IMR-90 (cell line): Measurements from ENCODE around the gene EML3. TPM values are rescaled to one million over a fixed set of nuclear protein-coding genes. Genes with fewer than 3 reads are reported as not detected.

Experiments used
- ATAC-seq: fragments of 200-7000 bp; cut with Tn5 transposase; 2 replicates; pipeline ENCODE4 v1.9.1; 2020; ENCODE audit warnings: low read depth, mild to moderate bottlenecking, moderate library complexity
- BruUV-seq: library from RNA; stranded (reverse); fragments of 400-500 nt; replicated peaks from 2 replicates; lab custom pipeline; 2021; lab: Mats Ljungman, UMichigan
- CTCF ChIA-PET: fragments of 300-600 bp; formaldehyde crosslinking; extraction: SDS; loops from one replicate; lab custom pipeline; 2021; ENCODE audit warnings: antibody characterized with exemption; lab: Yijun Ruan, JAX
- POLR2A ChIA-PET: fragments of 300-600 bp; sonication (Branson Sonifier 250); formaldehyde crosslinking; loops from one replicate; lab custom pipeline; 2022; ENCODE audit warnings: antibody characterized with exemption; ENCODE audit not compliant: unreplicated experiment; lab: Charles Lee
- DNase-seq: peaks from one replicate; pipeline ENCODE4 v3.0.0; 2013
- H2AFZ ChIP-seq: replicated peaks from 2 replicates; pipeline ENCODE3; 2013; ENCODE audit warnings: low read length, mild to moderate bottlenecking; ENCODE audit not compliant: poor library complexity
- H2AK5ac ChIP-seq: 2 replicates; pipeline ENCODE4 v1.6.1; 2013; ENCODE audit warnings: low read depth, low read length, inconsistent platforms
- H2AK9ac ChIP-seq: replicated peaks from 2 replicates; pipeline ENCODE3; 2013; ENCODE audit warnings: mild to moderate bottlenecking, low read depth, low read length, moderate library complexity; ENCODE audit not compliant: poor library complexity
- H2BK120ac ChIP-seq: 2 replicates; pipeline ENCODE4 v1.6.1; 2013; ENCODE audit warnings: low read depth, low read length, inconsistent platforms
- H2BK15ac ChIP-seq: 3 replicates; pipeline ENCODE4 v1.6.1; 2013; ENCODE audit warnings: low read depth, low read length, inconsistent platforms
- H2BK20ac ChIP-seq: 2 replicates; pipeline ENCODE4 v1.6.1; 2013; ENCODE audit warnings: low read depth, mild to moderate bottlenecking, inconsistent platforms, low read length, moderate library complexity
- H2BK5ac ChIP-seq: 2 replicates; pipeline ENCODE4 v1.6.1; 2013; ENCODE audit warnings: mild to moderate bottlenecking, low read depth, low read length, inconsistent platforms; ENCODE audit not compliant: poor library complexity, severe bottlenecking
- H3K14ac ChIP-seq: replicated peaks from 2 replicates; pipeline ENCODE4 v1.6.1; 2013; ENCODE audit warnings: low read depth, low read length, inconsistent platforms
- H3K18ac ChIP-seq: 2 replicates; pipeline ENCODE4 v1.6.1; 2013; ENCODE audit warnings: low read depth, low read length, control low read depth
- H3K23ac ChIP-seq: 2 replicates; pipeline ENCODE4 v1.6.1; 2013; ENCODE audit warnings: low read depth, low read length, inconsistent platforms
- H3K27ac ChIP-seq: 2 replicates; pipeline ENCODE4 v1.5.1; 2013; ENCODE audit warnings: mild to moderate bottlenecking, control low read depth, low read length; ENCODE audit not compliant: insufficient read depth
- H3K27me3 ChIP-seq: 2 replicates; pipeline ENCODE4 v1.6.1; 2013; ENCODE audit warnings: low read length; ENCODE audit not compliant: control insufficient read depth, insufficient read depth
- H3K36me3 ChIP-seq: 2 replicates; pipeline ENCODE4 v1.6.1; 2013; ENCODE audit warnings: low read length, mixed read lengths; ENCODE audit not compliant: control insufficient read depth, insufficient read depth
- H3K4ac ChIP-seq: 2 replicates; pipeline ENCODE4 v1.6.1; 2013; ENCODE audit warnings: low read depth, low read length, inconsistent platforms
- H3K4me1 ChIP-seq: 2 replicates; pipeline ENCODE4 v1.6.1; 2013; ENCODE audit warnings: low read length, mixed read lengths; ENCODE audit not compliant: control insufficient read depth, insufficient read depth
- H3K4me2 ChIP-seq: 2 replicates; pipeline ENCODE4 v1.6.1; 2013; ENCODE audit warnings: low read depth, mild to moderate bottlenecking, control low read depth, low read length, moderate library complexity
- H3K4me3 ChIP-seq: 2 replicates; pipeline ENCODE4 v1.5.1; 2013; ENCODE audit warnings: low read depth, mild to moderate bottlenecking, control low read depth, low read length, moderate library complexity; ENCODE audit not compliant: insufficient read depth
- H3K56ac ChIP-seq: 2 replicates; pipeline ENCODE4 v1.6.1; 2013; ENCODE audit warnings: low read length, inconsistent platforms; ENCODE audit not compliant: insufficient read depth; ENCODE audit errors: extremely low read depth
- H3K79me1 ChIP-seq, 2 experiments: 2 replicates each; pipeline ENCODE4 v1.6.1; 2013; ENCODE audit warnings: low read length in 2 of 2, inconsistent platforms in 1 of 2, low read depth in 1 of 2
- H3K9ac ChIP-seq: 2 replicates; pipeline ENCODE4 v1.6.1; 2013; ENCODE audit warnings: low read depth, low read length, control low read depth
- H3K9me1 ChIP-seq: 2 replicates; pipeline ENCODE4 v1.6.1; 2013; ENCODE audit warnings: low read length, inconsistent platforms; ENCODE audit not compliant: insufficient read depth
- H3K9me3 ChIP-seq: 2 replicates; pipeline ENCODE4 v1.6.1; 2013; ENCODE audit warnings: low read length; ENCODE audit not compliant: control insufficient read depth, insufficient read depth
- H4K20me1 ChIP-seq: 2 replicates; pipeline ENCODE4 v1.6.1; 2013; ENCODE audit warnings: low read length, inconsistent platforms; ENCODE audit not compliant: insufficient read depth
- H4K5ac ChIP-seq: 2 replicates; pipeline ENCODE4 v1.6.1; 2013; ENCODE audit warnings: mild to moderate bottlenecking, low read depth, low read length, control low read depth
- H4K8ac ChIP-seq, 2 experiments: 2 replicates each; pipeline ENCODE4 v1.6.1; 2013; ENCODE audit warnings: low read depth in 2 of 2, low read length in 2 of 2, control low read depth in 1 of 2, inconsistent platforms in 1 of 2
- H4K91ac ChIP-seq: 2 replicates; pipeline ENCODE4 v1.6.1; 2013; ENCODE audit warnings: low read depth, low read length, inconsistent platforms; ENCODE audit not compliant: insufficient read depth
- POLR2A ChIP-seq: IDR thresholded peaks from 2 replicates; pipeline ENCODE4 v1.6.1; 2012; ENCODE audit warnings: mild to moderate bottlenecking, low read depth, low read length
- WGBS, 2 experiments: methylation state at CpG; one replicate each; pipeline versions ENCODE4 v1.1.5 to v1.1.7; 2013; ENCODE audit warnings: missing lambda C conversion rate in 2 of 2; ENCODE audit not compliant: insufficient read length in 1 of 2; ENCODE audit errors: extremely low coverage in 2 of 2; 5-methylcytosine and 5-hydroxymethylcytosine counted together
- dilution Hi-C: fragments of 300-500 bp; cut with HindIII; formaldehyde crosslinking; loops from one replicate; pipeline ENCODE4 v1.14.3; 2018; ENCODE audit warnings: low sequenced_read_pairs; ENCODE audit not compliant: unreplicated experiment
- in situ Hi-C: fragments of 300-500 bp; cut with MboI; formaldehyde crosslinking; loops from 3 replicates; pipeline ENCODE4 v1.14.3; 2019; ENCODE audit warnings: low sequenced_read_pairs, inconsistent platforms, mixed read lengths
- intact Hi-C: fragments of 100-400 bp; cut with micrococcal nuclease; formaldehyde crosslinking; loops from 2 replicates; pipeline ENCODE4 v1.10.0; 2022
- polyA plus RNA-seq, 3 experiments: library from polyadenylated mRNA; depleted of rRNA; stranded (reverse); fragments of >200 nt; gene quantifications; 2 replicates each; pipeline ENCODE4 v1.2.3, GENCODE V29; 2012; ENCODE audit warnings: low replicate concordance in 1 of 3
- total RNA-seq: library from RNA; depleted of rRNA; stranded (reverse); fragments of >200 nt; gene quantifications from 2 replicates; pipeline ENCODE4 v1.2.3, GENCODE V29; 2012

EML3 gene
- total and polyA plus RNA-seq, 2 of the 4 experiments (the other 2 are of a cell fraction): 5.0 to 24.7 TPM

- no peak overlapping the region for H2AK5ac ChIP-seq
- H3K4me1 ChIP-seq: no peaks in the 10 kb centered on the region
- H3K56ac ChIP-seq: no peak overlapping the region
- H3K14ac ChIP-seq: no peak overlapping the region
- POLR2A ChIA-PET: no interaction called here
- dilution Hi-C loops: no loop called here
- H3K4me2 ChIP-seq: no peak overlapping the region
- no peak overlapping the region for H2BK5ac ChIP-seq
- H3K27me3 ChIP-seq: no peaks in the 10 kb centered on the region
- DNase-seq (no peak), ATAC-seq (no peak)
- no peak overlapping the region for H4K8ac ChIP-seq
- H3K9me1 ChIP-seq: peaks cover 5% of the 10 kb centered on the region; the same call in 1 of the 2 replicates
- H4K91ac ChIP-seq: no peak overlapping the region
- no peak overlapping the region for H2AK9ac ChIP-seq
- H3K9ac ChIP-seq: no peak overlapping the region
- in situ Hi-C loops: no loop called here
- H3K79me1 ChIP-seq: peaks cover 30 to 41% of the 10 kb centered on the region in 2 experiments
- peaks cover 72% of the 10 kb centered on the region for H3K36me3 ChIP-seq
- WGBS, 2 experiments: 96% methylated on average over 5 of the region's 6 CpGs; no CpG with 5 or more reads in 1 of the 2 experiments
- no peak overlapping the region for H3K27ac ChIP-seq
- H2BK120ac ChIP-seq: no peak overlapping the region
- intact Hi-C loops: no loop called here
- no peak overlapping the region for H3K23ac ChIP-seq
- H2BK20ac ChIP-seq: no peak overlapping the region
- H2AFZ ChIP-seq: no peak overlapping the region
- H2BK15ac ChIP-seq: no peak overlapping the region
- H4K5ac ChIP-seq: no peak overlapping the region
- no peak overlapping the region for H3K4me3 ChIP-seq
- no peak for TF ChIP-seq POLR2A
- H4K20me1 ChIP-seq: no peaks in the 10 kb centered on the region; the same call in 1 of the 2 replicates
- BruUV-seq: no TSS peak
- no peaks in the 10 kb centered on the region for H3K9me3 ChIP-seq
- CTCF ChIA-PET: no interaction called here
- H3K18ac ChIP-seq: no peak overlapping the region
- H3K4ac ChIP-seq: no peak overlapping the region
Observed at GRCh38 chr11:62632492-62632891, 19.9 kb upstream of the EML3 start.
